ENCODE data around the gene ASTN2. TPM values are rescaled to one million over a fixed set of nuclear protein-coding genes. Genes with fewer than 3 reads are reported as not detected.
"Not testable (repeated sequence)": the region's sequence is repeated elsewhere in the genome, so short reads cannot be mapped to it uniquely, and the experiment has no call there.

The ASTN2 gene
- total RNA-seq, 1 donor from 2014 or later, result 2.1 TPM

DNA sequence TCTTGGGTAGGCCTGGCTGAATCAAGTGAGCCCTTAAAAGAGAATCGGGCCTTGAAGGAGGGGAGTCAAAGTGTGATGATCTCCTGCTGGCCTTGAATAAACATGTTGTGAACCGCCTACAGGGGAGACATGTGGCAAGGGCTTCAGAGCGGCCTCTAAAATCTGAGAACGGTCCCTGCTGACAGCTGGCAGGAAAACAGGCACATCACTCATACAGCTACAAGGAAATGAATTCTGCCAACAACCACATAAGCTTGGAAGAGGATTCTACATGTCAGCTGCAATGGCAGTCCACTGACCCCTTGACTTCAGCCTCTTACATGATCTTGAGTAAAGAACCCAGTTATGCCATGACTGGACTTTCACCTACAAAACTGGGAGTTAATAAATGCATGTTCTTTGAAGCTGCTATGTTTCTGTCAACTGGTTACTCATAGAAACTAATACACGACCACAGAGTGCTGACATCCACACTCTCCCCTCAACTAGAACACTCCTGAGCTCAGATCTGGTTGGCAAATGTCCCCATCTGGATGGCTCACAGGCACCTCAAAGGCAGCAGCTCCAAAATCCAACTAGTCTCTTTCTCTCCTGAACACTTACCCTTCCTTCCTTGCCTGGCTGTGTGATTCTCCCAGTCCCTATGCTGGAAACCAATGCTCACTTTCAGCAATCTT is 333.1 kb downstream of the ASTN2 start:
- no peak for DNase-seq (ENCODE audit: low read depth, low spot score)

GRCh38 chr9:117080765-117081390 is 334.0 kb downstream of the ASTN2 start:
- DNase-seq (ENCODE audit: low read depth, low spot score), result no peak

GRCh38 chr9:117076571-117077290 is 338.1 kb downstream of the ASTN2 start:
- no peak for DNase-seq (ENCODE audit: low read depth, low spot score)

DNA sequence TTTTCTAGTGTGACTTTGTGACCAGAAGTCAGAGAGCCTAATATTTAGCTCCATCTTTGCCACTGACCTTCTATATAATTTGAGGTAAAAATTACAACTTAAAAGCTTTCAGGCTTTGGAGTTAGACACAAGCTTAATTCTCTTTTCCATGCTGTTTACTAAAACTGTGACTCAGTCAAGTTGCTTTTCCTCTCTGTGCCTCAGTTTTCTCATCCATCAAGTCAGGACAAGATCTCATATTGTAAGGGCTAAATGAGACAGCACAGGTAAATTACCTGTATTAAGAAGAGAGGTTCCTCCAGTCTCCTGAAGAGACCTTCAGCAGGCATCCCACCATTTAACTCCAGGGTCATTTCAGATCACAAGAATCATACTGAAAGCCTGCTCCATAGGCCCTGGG is 339.2 kb downstream of the ASTN2 start:
- DNase-seq (ENCODE audit: low read depth, low spot score), result no peak

DNA sequence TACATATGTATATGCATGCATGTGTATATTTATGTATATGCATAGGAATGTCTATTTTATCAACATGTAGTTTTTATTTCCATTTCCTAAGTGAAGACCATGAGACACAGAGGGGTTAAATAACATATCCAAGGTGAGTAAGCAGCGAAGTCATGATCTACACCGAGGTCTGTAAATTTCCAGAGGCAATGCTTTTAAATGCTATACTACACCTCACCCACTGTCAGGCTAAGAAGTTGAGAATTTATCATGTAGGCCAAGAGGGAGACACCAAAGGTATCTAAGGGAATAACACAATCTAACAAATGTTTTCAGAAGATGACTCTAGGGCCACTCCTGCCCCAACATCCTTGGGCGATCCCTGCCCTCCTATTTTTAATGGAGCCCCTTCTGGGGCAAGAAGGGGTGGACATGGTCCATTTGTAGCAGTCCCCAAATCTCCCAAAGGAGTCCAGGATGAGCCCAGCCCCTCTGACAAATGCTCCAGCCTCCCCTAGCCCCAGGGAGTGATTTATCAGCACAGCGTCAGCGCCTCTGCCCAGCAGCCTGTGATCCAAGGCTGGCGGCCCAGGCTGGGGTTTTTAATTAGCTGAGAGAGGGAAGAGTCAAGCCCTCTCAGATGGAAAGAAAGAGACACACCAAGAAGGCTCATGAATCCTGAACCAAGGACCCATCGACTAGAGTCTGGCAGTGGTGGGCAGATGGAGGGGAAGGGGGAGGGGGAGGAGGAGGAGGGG is 339.9 kb downstream of the ASTN2 start:
- no peak for DNase-seq (ENCODE audit: low read depth, low spot score)

DNA sequence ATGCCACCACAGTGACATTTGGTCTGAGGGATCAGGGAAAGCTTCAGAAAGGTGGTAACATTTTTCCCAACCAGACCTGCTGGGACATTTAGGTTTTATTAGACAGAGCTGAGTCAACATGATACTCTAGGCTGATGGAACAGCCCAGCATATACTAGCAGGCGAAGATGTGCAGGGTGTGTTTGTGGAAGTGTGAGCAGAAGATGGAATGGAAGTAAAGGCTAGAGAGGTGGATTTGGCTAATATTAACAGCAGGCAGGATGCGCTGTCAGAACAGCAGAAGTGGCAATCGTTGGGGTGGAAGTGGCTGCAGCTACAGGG is 340.6 kb downstream of the ASTN2 start:
- no peak for DNase-seq (ENCODE audit: low read depth, low spot score)

GRCh38 chr9:117073539-117074341 is 341.1 kb downstream of the ASTN2 start:
- no peak for DNase-seq (ENCODE audit: low read depth, low spot score)

DNA sequence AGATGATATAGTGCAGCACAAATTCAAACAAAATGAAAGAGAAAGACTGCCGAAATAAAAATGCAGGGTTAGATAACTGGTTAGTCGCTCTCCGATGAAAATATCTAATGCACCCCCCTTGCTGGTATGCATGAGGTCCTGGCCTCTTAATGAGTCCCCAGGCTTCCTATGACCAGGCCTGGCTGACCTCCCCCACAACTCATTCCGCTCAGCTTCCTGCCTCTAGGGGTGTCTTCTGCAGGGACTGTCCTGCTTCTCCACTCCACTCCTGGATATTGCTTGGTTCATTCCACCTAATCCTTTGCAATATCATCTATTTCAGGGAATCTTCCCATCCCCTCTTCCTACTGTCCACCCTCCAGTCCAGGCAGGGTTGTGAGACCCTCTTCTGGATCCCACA is 341.8 kb downstream of the ASTN2 start:
- no peak for DNase-seq (ENCODE audit: low read depth, low spot score)

- DNase-seq (ENCODE audit: low read depth, low spot score), result no peak
These were observed 342.6 kb downstream of the ASTN2 start for GRCh38 chr9:117072216-117072615.

DNA sequence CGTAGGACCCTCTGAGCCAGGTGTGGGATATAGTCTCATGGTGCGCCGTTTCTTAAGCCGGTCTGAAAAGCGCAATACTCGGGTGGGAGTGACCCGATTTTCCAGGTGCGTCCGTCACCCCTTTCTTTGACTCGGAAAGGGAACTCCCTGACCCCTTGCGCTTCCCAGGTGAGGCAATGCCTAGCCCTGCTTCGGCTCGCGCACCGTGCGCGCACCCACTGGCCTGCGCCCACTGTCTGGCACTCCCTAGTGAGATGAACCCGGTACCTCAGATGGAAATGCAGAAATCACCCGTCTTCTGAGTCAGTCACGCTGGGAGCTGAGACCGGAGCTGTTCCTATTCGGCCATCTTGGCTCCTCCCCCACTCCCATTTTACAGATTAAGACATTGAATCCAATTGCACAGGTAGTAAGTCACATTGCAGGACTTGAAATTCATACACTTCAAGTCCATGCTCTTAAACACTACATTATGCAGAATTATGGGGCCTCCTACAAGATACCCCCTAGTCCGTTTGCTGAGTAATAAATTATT is 343.1 kb downstream of the ASTN2 start:
- not testable (repeated sequence) for DNase-seq (ENCODE audit: low read depth, low spot score)

- DNase-seq (ENCODE audit: low read depth, low spot score), result no peak
These were observed 351.0 kb downstream of the ASTN2 start for GRCh38 chr9:117063721-117064471.

DNA sequence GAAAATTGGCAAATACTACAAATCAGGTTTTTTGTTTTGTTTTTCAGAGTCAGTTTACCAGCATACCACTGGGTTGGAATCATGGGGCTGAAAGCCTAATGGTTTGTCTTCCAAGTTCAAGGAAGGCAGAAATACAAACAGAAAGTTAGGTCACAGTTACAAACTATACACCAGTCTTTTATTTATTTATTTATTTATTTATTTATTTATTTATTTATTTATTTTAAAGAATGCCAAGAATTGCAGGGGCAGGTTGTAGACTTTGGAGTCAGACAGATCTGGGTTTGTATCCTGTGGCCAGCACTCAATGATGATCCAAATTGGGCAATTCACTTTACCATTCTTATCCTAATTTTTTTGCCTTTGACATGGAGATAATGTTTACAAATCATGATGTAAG is 353.9 kb downstream of the ASTN2 start:
- no peak for DNase-seq (ENCODE audit: low read depth, low spot score)

- no peak for DNase-seq (ENCODE audit: low read depth, low spot score)
These were observed 364.9 kb downstream of the ASTN2 start for GRCh38 chr9:117050007-117050406.

DNA sequence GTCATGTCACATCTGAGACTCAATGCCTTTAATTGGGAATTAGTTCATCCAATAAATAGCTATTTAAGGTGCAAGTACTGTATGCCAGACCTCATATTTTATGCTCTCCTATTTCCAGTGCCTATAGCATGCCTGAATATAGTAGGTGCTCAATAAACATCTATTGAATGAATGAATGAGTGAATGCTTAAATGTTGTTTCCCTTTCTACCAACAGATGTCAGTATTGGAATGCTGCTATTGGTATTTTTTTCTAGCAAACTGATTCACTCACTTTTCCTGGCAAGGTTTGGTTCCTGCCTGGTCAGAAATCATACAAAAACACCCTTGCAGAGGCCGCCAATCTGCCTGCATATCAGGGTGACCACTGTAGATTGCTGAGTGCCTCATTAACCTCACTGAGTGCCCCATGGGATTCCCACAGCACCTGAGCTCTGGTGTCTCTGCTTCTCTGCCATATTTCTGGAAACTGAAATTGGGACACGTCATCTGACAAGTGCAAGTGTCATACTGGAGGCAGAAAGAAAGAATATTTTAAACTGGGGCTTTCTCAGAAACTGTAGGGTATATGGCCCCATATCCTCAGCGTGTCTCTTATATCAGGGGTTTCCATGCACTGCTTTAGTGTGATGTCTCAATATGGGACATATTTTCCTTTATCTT is 368.1 kb downstream of the ASTN2 start:
- no peak for DNase-seq (ENCODE audit: low read depth, low spot score)

DNA sequence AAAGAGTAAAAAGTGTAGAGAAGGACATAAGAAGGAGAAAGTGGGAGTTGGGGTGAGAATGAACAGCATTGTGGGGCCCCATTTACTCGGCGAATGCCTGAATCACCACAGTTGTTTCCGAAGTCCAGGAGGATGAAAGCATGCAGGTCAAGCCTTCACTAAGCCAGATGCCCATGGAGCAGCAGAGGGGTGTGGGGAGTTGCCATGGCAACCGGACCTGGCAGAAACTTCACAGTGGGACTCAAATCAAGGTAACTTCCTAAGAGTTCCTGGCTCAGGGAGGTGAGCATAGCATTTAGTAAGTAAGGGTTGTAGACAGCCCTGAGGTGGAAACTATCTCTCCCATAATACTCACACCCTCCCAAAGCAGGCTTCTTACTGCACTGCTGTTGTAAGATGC is 370.6 kb downstream of the ASTN2 start:
- no peak for DNase-seq (ENCODE audit: low read depth, low spot score)

- DNase-seq (ENCODE audit: low read depth, low spot score), result no peak
These were observed 371.7 kb downstream of the ASTN2 start for GRCh38 chr9:117043159-117043558.

GRCh38 chr9:117035546-117035945 is 379.3 kb downstream of the ASTN2 start:
- no peak for DNase-seq (ENCODE audit: low read depth, low spot score)

GRCh38 chr9:117034866-117035265 is 380.0 kb downstream of the ASTN2 start:
- no peak for DNase-seq (ENCODE audit: low read depth, low spot score)

DNA sequence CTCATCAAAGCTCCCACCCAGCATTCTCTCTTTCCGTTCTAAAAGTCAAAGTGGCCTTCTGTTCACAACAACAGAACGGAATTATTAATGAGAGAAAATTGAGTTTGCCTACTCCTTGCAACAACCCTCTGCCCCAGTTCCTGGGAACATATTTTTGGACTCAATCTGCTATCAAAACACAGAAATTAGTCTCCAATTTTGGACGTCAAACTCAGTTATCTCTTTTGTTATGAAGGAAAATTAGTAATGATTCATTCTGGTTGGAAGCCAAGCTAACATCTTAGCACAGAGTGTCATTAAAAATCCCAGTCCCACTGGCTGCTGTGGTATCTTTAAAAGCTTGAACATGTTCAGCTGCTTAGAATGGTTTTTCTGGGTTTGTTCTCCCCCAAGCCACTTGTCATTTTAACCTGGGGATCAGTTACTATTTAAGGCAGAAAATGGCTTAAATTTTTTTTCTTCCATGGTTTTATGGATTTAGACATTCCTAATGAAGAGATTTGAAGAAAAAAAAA is 384.5 kb downstream of the ASTN2 start:
- DNase-seq (ENCODE audit: low read depth, low spot score), result no peak

- DNase-seq (ENCODE audit: low read depth, low spot score), result no peak
These were observed 385.5 kb downstream of the ASTN2 start for GRCh38 chr9:117029341-117029740.
